Fibroblast of skin of left quadriceps (primary cell): Measurements from ENCODE around the gene THRSP.

Source experiments
- DNase-seq, 2 experiments: peaks; one replicate each; pipeline ENCODE4 v3.0.0-alpha.2; 2013; ENCODE audit warnings: low read depth in 2 of 2

The THRSP gene

GRCh38 chr11:78097666-78098385 is 34.2 kb downstream of the THRSP start:
- no peak for DNase-seq

GRCh38 chr11:78099666-78100065 is 36.0 kb downstream of the THRSP start:
- no peak for DNase-seq

- no peak for DNase-seq
Observed at GRCh38 chr11:78100261-78100660, 36.6 kb downstream of the THRSP start.

GRCh38 chr11:78100676-78101472 is 37.2 kb downstream of the THRSP start:
- DNase-seq = no peak

GRCh38 chr11:78109081-78110015 is 45.7 kb downstream of the THRSP start:
- DNase-seq = no peak

- DNase-seq = no peak
Observed at GRCh38 chr11:78110351-78110750, 46.7 kb downstream of the THRSP start.

- no peak for DNase-seq
Observed at GRCh38 chr11:78110830-78111229, 47.2 kb downstream of the THRSP start.

- no peak for DNase-seq
Observed at GRCh38 chr11:78111298-78111697, 47.6 kb downstream of the THRSP start.

GRCh38 chr11:78112582-78113275 is 49.1 kb downstream of the THRSP start:
- DNase-seq = no peak
